A673 (cell line): Measurements from ENCODE around the gene DNLZ. TPM values are rescaled to one million over a fixed set of nuclear protein-coding genes. Genes with fewer than 3 reads are reported as not detected.

ENCODE experiments used
- BruUV-seq: library from RNA; stranded (reverse); fragments of 400-500 nt; replicated peaks from 2 replicates; lab custom pipeline; 2021; lab: Mats Ljungman, UMichigan
- CTCF ChIA-PET: fragments of 300-600 bp; sonication (Branson Sonifier 250); formaldehyde crosslinking; loops from one replicate; lab custom pipeline; 2022; ENCODE audit warnings: antibody characterized with exemption; lab: Charles Lee
- POLR2A ChIA-PET: fragments of 300-600 bp; sonication (Branson Sonifier 250); formaldehyde crosslinking; loops from one replicate; lab custom pipeline; 2022; ENCODE audit warnings: antibody characterized with exemption; ENCODE audit not compliant: low non-redundant PET; lab: Charles Lee
- DNase-seq: peaks from one replicate; pipeline ENCODE4 v3.0.0-alpha.2; 2015; ENCODE audit warnings: low spot score
- H3K27ac ChIP-seq: fragments of 200-600 bp; sonication (generic); 2 replicates; pipeline ENCODE4 v1.5.1; 2016; ENCODE audit warnings: mixed run types, low read depth, mild to moderate bottlenecking, mixed read lengths, antibody characterized with exemption, low read length; ENCODE audit not compliant: poor library complexity, severe bottlenecking
- H3K27me3 ChIP-seq: fragments of 200-600 bp; sonication (generic); replicated peaks from 2 replicates; pipeline ENCODE4 v1.6.1; 2017; ENCODE audit warnings: mixed run types, low read depth, mild to moderate bottlenecking, mixed read lengths, antibody characterized with exemption, low read length; ENCODE audit not compliant: insufficient read depth, poor library complexity
- H3K36me3 ChIP-seq: fragments of 200-600 bp; sonication (generic); 2 replicates; pipeline ENCODE4 v1.6.1; 2016; ENCODE audit warnings: mixed run types, mild to moderate bottlenecking, mixed read lengths, antibody characterized with exemption, low read length; ENCODE audit not compliant: insufficient read depth, poor library complexity, severe bottlenecking
- H3K4me1 ChIP-seq: fragments of 200-600 bp; sonication (generic); 2 replicates; pipeline ENCODE4 v1.6.1; 2017; ENCODE audit warnings: mixed run types, mild to moderate bottlenecking, mixed read lengths, antibody characterized with exemption, low read length; ENCODE audit not compliant: insufficient read depth, poor library complexity, severe bottlenecking
- H3K4me3 ChIP-seq: fragments of 200-600 bp; sonication (generic); 2 replicates; pipeline ENCODE4 v1.5.1; 2016; ENCODE audit warnings: low read depth, mixed run types, mild to moderate bottlenecking, mixed read lengths, low read length; ENCODE audit not compliant: poor library complexity, severe bottlenecking
- H3K9me3 ChIP-seq: fragments of 200-600 bp; sonication (generic); 2 replicates; pipeline ENCODE4 v1.6.1; 2016; ENCODE audit warnings: mixed run types, low read depth, mild to moderate bottlenecking, mixed read lengths, antibody characterized with exemption, low read length; ENCODE audit not compliant: poor library complexity, severe bottlenecking
- CTCF ChIP-seq: fragments of 300-800, 200-600 bp; sonication (generic); conservative IDR thresholded peaks from 2 replicates; pipeline ENCODE4 v1.5.1; 2017; ENCODE audit warnings: low read depth, mild to moderate bottlenecking, antibody characterized with exemption, low read length, moderate library complexity, mixed read lengths
- EZH2 ChIP-seq: fragments of 200-600 bp; sonication (generic); IDR thresholded peaks from 2 replicates; pipeline ENCODE4 v1.6.1; 2017; ENCODE audit warnings: borderline replicate concordance, low read depth, mild to moderate bottlenecking, mixed read lengths, antibody characterized with exemption, low read length; ENCODE audit not compliant: poor library complexity, severe bottlenecking
- intact Hi-C: fragments of 100-400 bp; cut with micrococcal nuclease; formaldehyde crosslinking; loops from one replicate; pipeline ENCODE4 v1.10.0; 2022; ENCODE audit not compliant: unreplicated experiment
- total RNA-seq: library from RNA; stranded (reverse); gene quantifications from 2 replicates; pipeline ENCODE4 v1.2.3, GENCODE V29; 2021

Gene DNLZ
- total RNA-seq, 1 experiment from 2014 or later = 37.3 TPM

DNA sequence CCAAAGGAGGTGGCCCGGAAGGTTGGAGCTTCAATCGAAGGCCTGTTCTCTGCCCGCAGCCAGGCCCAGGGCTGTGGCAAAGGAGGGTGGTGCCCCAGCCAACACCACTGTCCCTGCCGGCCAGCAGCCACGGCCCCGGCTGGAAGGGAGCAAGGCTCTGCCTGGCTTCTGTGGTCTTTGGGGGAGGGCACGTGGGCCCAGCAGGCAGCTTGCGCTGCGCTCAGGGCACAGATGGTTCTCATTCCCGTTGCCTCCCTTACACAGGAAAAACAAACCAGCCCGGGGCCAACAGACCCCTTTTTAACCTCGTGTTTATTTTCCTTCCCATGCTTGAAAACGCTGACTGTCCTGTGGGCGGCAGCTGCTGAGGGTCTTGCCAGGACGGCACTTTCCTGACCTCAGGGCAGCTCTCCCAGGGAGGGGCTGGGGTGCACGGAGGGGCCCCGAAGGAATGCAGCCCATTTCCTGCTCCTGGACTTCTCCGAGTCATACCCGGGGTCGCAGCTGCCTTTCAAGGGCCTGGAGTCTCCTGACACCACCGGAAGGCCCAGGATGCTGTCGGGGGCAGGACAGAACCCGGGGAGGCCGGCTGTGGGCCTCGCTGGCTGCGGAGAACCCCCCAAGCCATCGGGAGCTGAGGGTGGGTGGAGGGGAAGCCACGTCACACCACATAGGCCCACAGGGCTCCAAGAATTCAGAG, 37.3 kb downstream of the DNLZ start:
- intact Hi-C loops = no loop called here
- BruUV-seq = no TSS peak
- H3K27me3 ChIP-seq = no peaks in the 10 kb centered on the region
- no peak for DNase-seq
- H3K4me1 ChIP-seq = peaks cover 25% of the 10 kb centered on the region
- CTCF ChIA-PET = no interaction called here
- no peak for TF ChIP-seq CTCF
- no peak for TF ChIP-seq EZH2
- no peak overlapping the region for H3K4me3 ChIP-seq
- POLR2A ChIA-PET = no interaction called here
- H3K9me3 ChIP-seq = no peaks in the 10 kb centered on the region
- H3K27ac ChIP-seq = peak overlapping the region; percentile 71
- no peaks in the 10 kb centered on the region for H3K36me3 ChIP-seq

GRCh38 chr9:136325358-136325757, 38.2 kb downstream of the DNLZ start:
- intact Hi-C loops = no loop called here
- ChIA-PET CTCF (no interaction called here), POLR2A (no interaction called here)
- Histone ChIP-seq H3K27me3 (no peaks in the 10 kb centered on the region), H3K36me3 (no peaks in the 10 kb centered on the region), H3K9me3 (peaks cover 4% of the 10 kb centered on the region), H3K27ac (no peak overlapping the region), H3K4me3 (no peak overlapping the region), H3K4me1 (peaks cover 25% of the 10 kb centered on the region)
- TF ChIP-seq EZH2 (no peak), CTCF (no peak)
- BruUV-seq = no TSS peak
- DNase-seq = no peak

DNA sequence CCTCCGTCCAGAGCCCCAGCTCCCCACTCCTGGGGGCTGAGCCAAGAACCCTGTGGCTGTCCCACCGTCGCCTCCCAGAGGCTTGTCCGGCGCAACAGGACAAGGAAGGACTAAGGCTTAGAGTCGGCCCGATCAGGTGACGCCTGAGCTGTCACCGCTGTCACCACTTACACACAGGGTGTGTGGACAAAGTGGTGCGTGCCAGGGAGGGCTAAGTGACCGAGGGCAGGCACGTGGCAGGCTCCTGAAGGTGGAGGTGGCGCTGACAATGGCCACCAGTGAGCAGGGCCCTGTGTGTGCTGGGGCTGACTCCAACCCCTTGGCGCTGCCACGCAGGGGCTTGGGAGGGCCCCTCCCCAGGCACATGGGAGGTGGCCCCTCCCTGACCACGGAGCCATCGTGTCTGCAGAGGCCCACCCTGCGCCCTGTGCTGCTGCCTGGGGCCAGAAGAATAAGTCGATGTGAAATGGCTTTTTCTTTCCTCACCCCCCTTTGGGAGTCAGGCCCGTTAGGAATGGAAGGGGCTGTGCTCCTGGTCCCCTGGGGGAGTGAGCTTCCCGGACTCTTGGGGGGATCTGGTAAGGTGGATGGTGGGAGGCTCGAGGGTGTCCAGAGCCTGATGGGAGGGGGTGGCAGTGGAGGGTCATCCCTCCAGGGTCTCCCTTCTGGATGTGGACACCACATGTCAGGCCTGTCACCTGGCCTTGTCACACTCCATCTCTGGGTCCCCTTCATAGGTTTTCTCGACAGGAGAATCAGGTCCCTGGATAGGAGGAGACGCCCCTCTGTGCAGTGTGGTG, 38.8 kb downstream of the DNLZ start:
- ChIA-PET CTCF (no interaction called here), POLR2A (interaction anchor here (0.6 kb wide), 1 partner anchor 112 kb away, joined by 6 read pairs; no protein-coding TSS in a partner anchor)
- BruUV-seq = no TSS peak
- Histone ChIP-seq H3K9me3 (peaks cover 4% of the 10 kb centered on the region), H3K27me3 (no peaks in the 10 kb centered on the region), H3K4me3 (no peak overlapping the region), H3K4me1 (peaks cover 25% of the 10 kb centered on the region), H3K27ac (no peak overlapping the region), H3K36me3 (no peaks in the 10 kb centered on the region)
- no peak for DNase-seq
- TF ChIP-seq CTCF (no peak), EZH2 (no peak)
- intact Hi-C loops = no loop called here
